HUES64 (cell line): ENCODE results near the gene ERV3-1.
"Not testable (repeated sequence)": the region's sequence is repeated elsewhere in the genome, so short reads cannot be mapped to it uniquely, and the experiment has no call there.

Source experiments
- H3K27ac ChIP-seq: 2 replicates; pipeline ENCODE4 v1.7.0; 2013; ENCODE audit warnings: low read depth, low read length, inconsistent platforms
- H3K27me3 ChIP-seq: 2 replicates; pipeline ENCODE4 v1.6.1; 2013; ENCODE audit warnings: mild to moderate bottlenecking, low read length; ENCODE audit not compliant: insufficient read depth
- H3K36me3 ChIP-seq: 2 replicates; pipeline ENCODE4 v1.6.1; 2013; ENCODE audit warnings: mild to moderate bottlenecking, low read length; ENCODE audit not compliant: insufficient read depth
- H3K4me1 ChIP-seq: 2 replicates; pipeline ENCODE4 v1.6.1; 2013; ENCODE audit warnings: mild to moderate bottlenecking, low read length, moderate library complexity; ENCODE audit not compliant: insufficient read depth
- H3K4me3 ChIP-seq: 2 replicates; pipeline ENCODE4 v1.5.1; 2013; ENCODE audit warnings: mild to moderate bottlenecking, low read length, moderate library complexity
- H3K9ac ChIP-seq: 2 replicates; pipeline ENCODE4 v1.6.1; 2013; ENCODE audit warnings: mild to moderate bottlenecking, low read depth, low read length
- H3K9me3 ChIP-seq: 2 replicates; pipeline ENCODE4 v1.6.1; 2013; ENCODE audit warnings: low read depth, low read length; ENCODE audit not compliant: insufficient read depth
- WGBS: fragments of 150-250, 120-280 bp; methylation state at CpG from one replicate; pipeline ENCODE4 v1.1.7; 2013; ENCODE audit warnings: missing lambda C conversion rate; 5-methylcytosine and 5-hydroxymethylcytosine counted together

The ERV3-1 gene

GRCh38 chr7:65035469-65035868 lies 29.0 kb upstream of the ERV3-1 start:
- H3K9me3 ChIP-seq, H3K9ac ChIP-seq, H3K36me3 ChIP-seq, H3K27me3 ChIP-seq, H3K27ac ChIP-seq, H3K4me3 ChIP-seq, H3K4me1 ChIP-seq: not testable (repeated sequence)

GRCh38 chr7:65034120-65034782 lies 27.8 kb upstream of the ERV3-1 start:
- not testable (repeated sequence) for H3K4me3 ChIP-seq, H3K9me3 ChIP-seq, H3K27ac ChIP-seq, H3K36me3 ChIP-seq, H3K4me1 ChIP-seq, H3K9ac ChIP-seq, H3K27me3 ChIP-seq
- WGBS: 70% methylated on average over 6 of the region's 10 CpGs

- H3K27ac ChIP-seq, H3K27me3 ChIP-seq, H3K9ac ChIP-seq, H3K9me3 ChIP-seq, H3K4me1 ChIP-seq, H3K36me3 ChIP-seq, H3K4me3 ChIP-seq: not testable (repeated sequence)
- 98% methylated on average over 28 of the region's 30 CpGs for WGBS
Observed at GRCh38 chr7:65033391-65033790, 26.9 kb upstream of the ERV3-1 start.

GRCh38 chr7:65025023-65025422 lies 18.5 kb upstream of the ERV3-1 start:
- H3K27me3 ChIP-seq, H3K4me1 ChIP-seq, H3K9ac ChIP-seq, H3K36me3 ChIP-seq, H3K27ac ChIP-seq, H3K4me3 ChIP-seq, H3K9me3 ChIP-seq: not testable (repeated sequence)

- H3K27ac ChIP-seq, H3K36me3 ChIP-seq, H3K4me1 ChIP-seq, H3K9me3 ChIP-seq, H3K9ac ChIP-seq, H3K4me3 ChIP-seq, H3K27me3 ChIP-seq: not testable (repeated sequence)
- no CpG with 5 or more reads among the region's 3 CpGs for WGBS
Observed at GRCh38 chr7:65020978-65021377, 14.5 kb upstream of the ERV3-1 start.

- not testable (repeated sequence) for H3K27ac ChIP-seq, H3K36me3 ChIP-seq, H3K27me3 ChIP-seq, H3K9me3 ChIP-seq, H3K4me3 ChIP-seq, H3K9ac ChIP-seq, H3K4me1 ChIP-seq
- WGBS: 93% methylated on average over 6 of the region's 7 CpGs
Observed at GRCh38 chr7:65009881-65010280, 3.4 kb upstream of the ERV3-1 start.

- WGBS: 100% methylated on average over 2 of the region's 2 CpGs
- not testable (repeated sequence) for H3K36me3 ChIP-seq, H3K4me3 ChIP-seq, H3K9ac ChIP-seq, H3K27me3 ChIP-seq, H3K9me3 ChIP-seq, H3K27ac ChIP-seq, H3K4me1 ChIP-seq
Observed at GRCh38 chr7:65009394-65009793, 2.9 kb upstream of the ERV3-1 start.

- not testable (repeated sequence) for H3K36me3 ChIP-seq, H3K9ac ChIP-seq, H3K4me1 ChIP-seq, H3K27me3 ChIP-seq, H3K27ac ChIP-seq, H3K9me3 ChIP-seq
- WGBS: 82% methylated on average over 3 of the region's 4 CpGs
- peak overlapping the region; percentile 91 for H3K4me3 ChIP-seq
Observed at GRCh38 chr7:65007036-65007435, 549 bp upstream of the ERV3-1 start.

- H3K36me3 ChIP-seq: peaks cover 21% of the 10 kb centered on the region
- no peak overlapping the region for H3K27ac ChIP-seq
- peaks cover 9% of the 10 kb centered on the region for H3K4me1 ChIP-seq
- H3K9me3 ChIP-seq: peaks cover 19% of the 10 kb centered on the region; the same call in 1 of the 2 replicates
- no peak overlapping the region for H3K9ac ChIP-seq
- WGBS: 95% methylated on average over 1 of the region's 1 CpG
- no peak overlapping the region for H3K4me3 ChIP-seq
- H3K27me3 ChIP-seq: no peaks in the 10 kb centered on the region
Observed at GRCh38 chr7:65004575-65004974, 1.9 kb downstream of the ERV3-1 start.

GRCh38 chr7:65002972-65003585 lies 3.4 kb downstream of the ERV3-1 start:
- peaks cover 31% of the 10 kb centered on the region for H3K36me3 ChIP-seq
- no peak overlapping the region for H3K4me3 ChIP-seq
- 100% methylated on average over 2 of the region's 2 CpGs for WGBS
- no peak overlapping the region for H3K9ac ChIP-seq
- no peaks in the 10 kb centered on the region for H3K27me3 ChIP-seq
- H3K4me1 ChIP-seq: peaks cover 9% of the 10 kb centered on the region
- H3K27ac ChIP-seq: no peak overlapping the region
- H3K9me3 ChIP-seq: peaks cover 29% of the 10 kb centered on the region

- Histone ChIP-seq H3K36me3 (peaks cover 31% of the 10 kb centered on the region), H3K4me3 (no peak overlapping the region), H3K4me1 (peaks cover 10% of the 10 kb centered on the region), H3K27me3 (no peaks in the 10 kb centered on the region), H3K27ac (no peak overlapping the region), H3K9me3 (peaks cover 32% of the 10 kb centered on the region), H3K9ac (no peak overlapping the region)
- WGBS: 1% methylated on average over 1 of the region's 1 CpG
Observed at GRCh38 chr7:65001291-65001814, 5.1 kb downstream of the ERV3-1 start.
